SIG-M5 (cell line): ENCODE results near the gene PUSL1.

ENCODE experiments used
- DNase-seq: peaks from one replicate; lab custom pipeline; 2025; lab: John Stamatoyannopoulos, UW

PUSL1 gene

DNA sequence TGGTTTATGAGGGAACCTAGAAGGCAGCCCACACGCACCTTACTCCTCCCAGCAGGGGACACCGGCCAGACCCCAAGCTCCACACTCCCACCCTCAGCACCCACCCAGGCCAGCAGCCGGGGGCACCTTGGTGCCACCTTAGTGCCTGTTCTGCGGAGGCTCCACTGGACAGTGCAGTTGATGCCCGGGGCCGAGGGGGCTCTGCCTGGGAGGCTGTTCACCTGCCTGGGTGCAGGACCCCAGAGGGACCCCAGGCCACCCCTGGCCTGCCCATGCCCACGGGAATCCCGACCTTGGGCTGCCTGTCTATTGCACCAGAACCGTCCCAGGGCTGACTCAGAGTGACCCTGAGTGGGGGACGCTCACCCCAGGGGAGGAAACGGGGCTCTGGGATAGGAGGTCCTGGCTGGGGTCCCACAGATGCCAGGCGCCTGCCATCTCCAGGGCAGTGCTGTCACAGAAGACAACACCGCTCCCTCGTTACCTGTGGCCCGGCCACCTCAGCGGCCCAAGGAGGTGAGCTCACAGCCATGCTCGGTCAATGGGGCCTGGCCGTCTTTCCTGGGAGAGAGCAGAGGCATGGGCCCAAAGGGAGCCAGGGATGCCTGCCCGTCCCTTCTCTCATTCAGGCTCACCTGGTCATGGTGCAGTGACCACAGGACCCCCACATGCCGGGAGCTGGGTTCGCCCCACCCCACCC is 27.5 kb upstream of the PUSL1 start:
- DNase-seq = no peak

- DNase-seq = no peak
Measured at GRCh38 chr1:1281533-1282321, 26.7 kb upstream of the PUSL1 start.

DNA sequence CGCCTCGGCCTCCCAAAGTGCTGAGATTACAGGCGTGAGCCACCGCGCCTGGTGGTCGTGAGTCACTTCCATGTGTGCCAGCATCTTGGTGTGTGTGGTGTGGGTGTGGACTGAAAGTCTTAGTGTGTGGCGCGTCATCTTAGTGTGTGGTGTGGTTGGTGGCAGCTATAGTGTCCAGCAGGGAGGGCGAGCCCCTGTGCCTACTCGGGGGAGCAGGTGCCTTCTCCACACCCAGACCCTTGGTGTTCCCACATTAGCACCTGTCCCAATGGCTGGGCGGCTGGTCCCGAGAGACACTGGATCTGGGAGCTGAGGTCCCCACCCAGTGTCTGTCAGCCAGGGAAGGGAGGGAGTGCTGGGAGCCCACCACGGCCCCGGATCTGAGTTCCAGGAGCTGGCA is 25.4 kb upstream of the PUSL1 start:
- no peak for DNase-seq

- no peak for DNase-seq
Measured at GRCh38 chr1:1283821-1284220, 24.6 kb upstream of the PUSL1 start.

GRCh38 chr1:1284221-1285101 is 23.9 kb upstream of the PUSL1 start:
- no peak for DNase-seq

GRCh38 chr1:1285102-1285571 is 23.3 kb upstream of the PUSL1 start:
- DNase-seq = no peak

- no peak for DNase-seq
Measured at GRCh38 chr1:1285611-1286311, 22.6 kb upstream of the PUSL1 start.

DNA sequence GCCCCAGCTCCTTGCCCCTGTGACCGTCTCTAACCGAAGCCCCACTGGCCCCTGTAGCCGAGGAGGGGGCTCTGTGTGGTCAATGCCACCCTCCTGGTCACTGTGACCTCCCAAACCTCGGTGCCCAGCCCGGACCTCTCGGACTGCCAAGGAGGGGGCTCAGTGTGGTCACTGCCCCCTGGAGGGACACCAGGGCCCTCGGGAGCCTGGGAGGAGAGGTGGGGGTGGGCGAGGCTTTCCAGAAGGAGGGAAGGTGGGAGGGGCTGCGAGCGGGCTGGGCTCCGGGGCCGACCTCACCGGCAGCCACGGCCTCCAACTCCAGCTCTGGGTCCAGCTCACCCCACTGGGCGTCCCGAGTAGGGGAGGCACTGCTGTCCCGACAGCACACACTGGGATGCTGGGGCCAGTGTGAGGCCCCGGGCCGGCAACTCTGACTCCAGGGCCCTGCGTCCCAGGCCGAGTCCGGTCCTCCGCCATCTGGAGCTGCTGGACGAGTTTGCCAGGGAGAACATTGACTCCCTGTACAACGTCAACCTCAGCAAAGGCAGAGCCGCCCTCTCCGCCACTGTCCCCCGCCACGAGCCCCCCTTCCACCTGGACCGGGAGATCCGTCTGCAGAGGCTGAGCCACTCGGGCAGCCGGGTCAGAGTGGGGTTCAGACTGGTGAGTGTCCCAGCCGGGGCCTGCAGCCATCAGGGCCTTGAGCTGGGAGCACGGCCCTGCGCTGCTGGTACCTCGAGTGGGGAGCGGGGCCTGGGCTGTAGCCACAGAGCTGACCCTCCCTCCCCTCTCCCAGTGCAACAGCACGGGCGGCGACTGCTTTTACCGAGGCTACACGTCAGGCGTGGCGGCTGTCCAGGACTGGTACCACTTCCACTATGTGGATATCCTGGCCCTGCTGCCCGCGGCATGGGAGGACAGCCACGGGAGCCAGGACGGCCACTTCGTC is 21.8 kb upstream of the PUSL1 start:
- no peak for DNase-seq

DNA sequence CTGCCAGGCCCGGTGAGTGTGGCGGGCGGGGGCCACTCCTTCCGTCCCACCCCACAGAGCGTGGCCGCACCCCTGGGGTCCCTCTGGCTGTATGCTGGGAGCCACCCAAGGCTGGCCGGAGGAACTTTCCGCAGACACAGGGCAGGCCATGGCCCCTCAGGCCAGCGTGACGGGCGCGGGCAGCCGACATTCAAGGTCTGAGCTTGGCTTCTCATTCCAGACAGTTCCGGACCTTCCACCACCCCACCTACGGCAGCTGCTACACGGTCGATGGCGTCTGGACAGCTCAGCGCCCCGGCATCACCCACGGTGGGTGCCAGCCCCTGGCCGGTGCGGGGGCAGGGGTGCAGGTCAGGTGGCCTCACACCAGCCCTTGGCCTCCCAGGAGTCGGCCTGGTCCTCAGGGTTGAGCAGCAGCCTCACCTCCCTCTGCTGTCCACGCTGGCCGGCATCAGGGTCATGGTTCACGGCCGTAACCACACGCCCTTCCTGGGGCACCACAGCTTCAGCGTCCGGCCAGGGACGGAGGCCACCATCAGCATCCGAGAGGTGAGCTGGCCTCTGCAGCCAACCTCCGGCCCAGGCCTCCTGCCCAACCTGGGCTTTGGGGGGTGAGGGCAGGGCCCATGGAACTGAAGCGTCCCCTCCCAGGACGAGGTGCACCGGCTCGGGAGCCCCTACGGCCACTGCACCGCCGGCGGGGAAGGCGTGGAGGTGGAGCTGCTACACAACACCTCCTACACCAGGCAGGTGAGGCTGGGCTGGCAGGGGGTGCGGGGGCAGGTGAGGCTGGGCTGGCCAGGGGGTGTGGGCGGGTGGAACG is 20.9 kb upstream of the PUSL1 start:
- DNase-seq = no peak

GRCh38 chr1:1290238-1290731 is 18.1 kb upstream of the PUSL1 start:
- DNase-seq = no peak

DNA sequence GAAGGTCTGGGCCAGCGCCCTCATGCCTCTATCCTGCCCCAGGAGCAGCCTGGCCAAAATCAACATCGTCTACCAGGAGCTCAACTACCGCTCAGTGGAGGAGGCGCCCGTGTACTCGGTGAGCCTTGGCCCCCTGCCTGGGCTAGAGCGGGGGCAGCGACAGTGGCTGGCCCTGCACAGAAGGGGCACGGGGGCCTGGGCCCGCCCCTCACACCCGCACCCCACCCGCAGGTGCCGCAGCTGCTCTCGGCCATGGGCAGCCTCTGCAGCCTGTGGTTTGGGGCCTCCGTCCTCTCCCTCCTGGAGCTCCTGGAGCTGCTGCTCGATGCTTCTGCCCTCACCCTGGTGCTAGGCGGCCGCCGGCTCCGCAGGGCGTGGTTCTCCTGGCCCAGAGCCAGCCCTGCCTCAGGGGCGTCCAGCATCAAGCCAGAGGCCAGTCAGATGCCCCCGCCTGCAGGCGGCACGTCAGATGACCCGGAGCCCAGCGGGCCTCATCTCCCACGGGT is 17.3 kb upstream of the PUSL1 start:
- DNase-seq = no peak

DNA sequence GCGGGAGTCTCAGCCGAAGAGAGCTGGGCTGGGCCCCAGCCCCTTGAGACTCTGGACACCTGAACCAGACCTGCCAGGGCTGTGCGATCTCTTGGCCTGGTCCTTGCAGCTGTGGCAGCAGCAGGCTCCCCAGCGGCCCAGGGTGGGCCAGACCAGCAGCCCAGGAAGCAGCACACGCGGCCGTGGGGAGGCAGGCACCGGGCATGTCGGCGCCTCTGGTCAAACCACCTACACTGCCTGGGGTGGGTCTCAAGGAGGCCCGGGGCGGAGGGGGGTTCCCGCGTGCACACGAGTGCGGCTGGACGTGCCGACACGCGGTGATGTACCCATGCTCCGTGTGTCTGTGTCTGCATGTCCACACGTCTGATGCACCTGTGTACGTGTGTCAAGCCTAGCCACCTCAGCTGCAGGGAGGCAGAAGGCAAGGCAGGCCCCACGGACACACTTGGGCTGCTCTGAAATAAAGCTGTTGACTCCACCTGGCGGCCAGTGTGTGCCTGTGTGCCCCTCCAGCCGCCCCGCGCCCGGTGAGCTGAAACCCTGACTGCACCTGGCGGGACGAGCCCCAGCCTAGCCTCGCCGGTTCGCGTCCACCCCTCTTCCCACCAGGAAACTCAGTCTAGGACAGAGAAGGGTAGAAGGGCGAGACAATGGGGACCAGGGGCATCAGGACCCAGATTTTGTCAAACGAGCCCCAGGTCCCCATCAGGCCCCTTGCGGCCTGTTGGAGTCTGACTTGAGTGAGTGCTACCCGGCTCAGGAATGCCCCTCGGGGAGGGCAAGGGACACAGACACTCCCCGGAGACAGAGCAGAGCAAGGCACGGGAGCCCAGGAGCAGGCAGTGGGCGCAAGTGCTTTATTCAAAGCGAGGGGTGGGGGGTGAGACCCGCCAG is 16.6 kb upstream of the PUSL1 start:
- DNase-seq = no peak

GRCh38 chr1:1292442-1292779 is 16.0 kb upstream of the PUSL1 start:
- no peak for DNase-seq

DNA sequence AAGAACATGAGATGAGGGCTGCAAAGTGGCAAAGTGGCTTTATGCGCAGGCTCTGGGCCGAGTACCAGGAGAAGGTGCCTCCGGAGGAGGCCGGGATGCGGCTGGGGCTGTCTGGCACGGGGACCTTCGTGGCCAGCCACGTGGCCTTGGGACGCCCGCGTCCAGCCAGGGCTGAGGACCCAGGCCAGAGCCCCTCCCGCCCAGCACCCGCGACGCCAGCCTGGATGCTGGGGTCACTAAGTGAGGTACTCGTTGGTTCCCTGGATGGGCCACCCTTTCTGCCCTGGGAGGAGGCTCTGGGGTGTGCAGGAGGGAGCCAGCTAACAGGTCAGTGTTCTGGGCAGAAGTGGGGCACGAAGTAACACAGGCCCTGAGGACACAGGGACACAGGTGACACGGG is 15.5 kb upstream of the PUSL1 start:
- DNase-seq = no peak

DNA sequence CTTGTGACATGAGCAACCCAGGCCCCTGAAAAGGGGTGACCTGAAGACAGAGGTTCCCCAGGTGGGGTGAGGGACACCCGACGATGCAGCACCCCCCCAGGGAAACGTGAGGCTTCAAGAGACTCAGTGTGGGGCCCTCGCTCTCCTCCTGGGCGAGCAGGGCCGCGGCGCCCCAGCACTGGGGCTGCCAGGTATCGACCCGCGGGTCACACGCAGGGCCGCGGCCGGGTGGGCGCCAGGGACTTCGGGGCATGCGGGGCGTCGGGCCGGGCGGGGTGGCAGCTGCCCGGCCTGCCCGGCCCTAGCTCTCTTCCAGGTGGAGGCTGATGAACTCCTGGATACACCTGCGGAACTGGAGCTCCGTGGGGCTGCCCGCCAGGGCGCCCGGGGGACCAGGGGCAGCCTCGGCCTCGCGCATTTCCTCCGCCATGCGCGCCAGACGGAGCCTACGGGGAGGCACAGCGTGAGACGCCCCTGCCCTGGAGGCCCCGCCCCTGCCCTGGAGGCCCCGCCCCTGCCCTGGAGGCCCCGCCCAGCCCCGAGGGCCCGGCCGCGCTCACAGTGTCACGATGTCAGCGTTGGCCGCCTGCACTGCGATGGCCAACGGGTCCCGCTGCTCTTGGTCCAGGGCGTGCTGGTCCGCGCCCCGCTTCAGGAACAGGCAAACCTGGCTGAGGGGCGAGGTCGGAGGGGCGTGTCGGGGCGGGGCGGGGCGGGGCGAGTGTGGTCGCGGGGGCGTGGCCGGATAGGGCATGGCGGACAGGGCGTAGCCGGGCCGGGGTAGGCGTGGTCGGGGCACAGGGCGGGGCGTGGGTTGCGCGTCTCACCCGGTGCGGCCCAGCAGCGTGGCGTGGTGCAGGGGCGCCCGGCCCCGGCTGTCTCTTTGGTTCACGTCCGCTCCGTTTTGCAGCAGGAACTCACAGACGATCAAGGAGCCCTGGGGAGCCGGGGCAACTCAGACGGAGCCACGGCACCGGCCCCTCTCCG is 14.8 kb upstream of the PUSL1 start:
- DNase-seq = no peak

GRCh38 chr1:1294250-1294890 is 14.0 kb upstream of the PUSL1 start:
- no peak for DNase-seq
